A204.1 (cell line): Measurements from ENCODE around the gene HSD17B2.

Experiments
- FAIRE-seq: peaks from 2 replicates; lab custom pipeline; 2012; peaks lifted over from hg19 to GRCh38; lab: Jason Lieb, UNC

The HSD17B2 gene

DNA sequence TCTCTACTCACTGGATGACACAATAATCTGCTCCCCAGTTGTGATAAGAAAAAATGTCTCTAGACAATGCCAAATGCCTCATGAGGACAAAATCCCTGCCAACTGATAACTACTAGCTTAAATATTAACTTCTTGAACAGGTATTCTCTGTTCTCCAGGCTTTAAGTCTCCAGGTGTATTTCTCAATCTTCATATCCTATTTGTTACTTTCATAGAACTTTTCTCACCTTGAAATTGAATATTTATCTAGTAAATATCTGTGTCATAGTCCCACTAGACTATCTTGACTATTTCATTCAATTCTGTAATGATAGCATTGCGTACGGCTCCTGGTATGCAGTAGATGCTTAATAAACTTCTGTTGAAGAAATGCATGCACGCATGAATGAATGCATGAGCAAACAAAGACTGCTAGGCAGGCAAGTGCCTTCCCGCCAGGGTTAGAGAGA lies 15.9 kb downstream of the HSD17B2 start:
- no peak for FAIRE-seq

DNA sequence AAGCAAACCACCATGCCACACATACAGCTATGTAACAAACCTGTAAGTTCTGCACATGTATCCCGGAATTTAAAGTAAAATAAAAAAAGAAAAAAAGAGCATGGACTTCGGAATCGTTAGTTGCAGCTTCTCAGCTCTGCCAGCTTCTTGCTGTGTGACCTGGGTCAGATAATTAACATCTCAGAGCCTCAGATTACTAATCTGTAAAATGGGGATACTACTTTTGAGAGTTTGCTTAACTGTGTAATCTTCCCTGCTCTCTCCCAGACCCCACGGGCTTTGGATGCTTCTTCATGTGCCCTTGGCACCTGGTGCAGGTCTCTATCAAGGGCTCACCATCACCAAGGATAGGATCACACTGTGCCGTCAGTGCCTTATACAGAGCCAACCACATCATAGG lies 16.6 kb downstream of the HSD17B2 start:
- FAIRE-seq, result no peak

DNA sequence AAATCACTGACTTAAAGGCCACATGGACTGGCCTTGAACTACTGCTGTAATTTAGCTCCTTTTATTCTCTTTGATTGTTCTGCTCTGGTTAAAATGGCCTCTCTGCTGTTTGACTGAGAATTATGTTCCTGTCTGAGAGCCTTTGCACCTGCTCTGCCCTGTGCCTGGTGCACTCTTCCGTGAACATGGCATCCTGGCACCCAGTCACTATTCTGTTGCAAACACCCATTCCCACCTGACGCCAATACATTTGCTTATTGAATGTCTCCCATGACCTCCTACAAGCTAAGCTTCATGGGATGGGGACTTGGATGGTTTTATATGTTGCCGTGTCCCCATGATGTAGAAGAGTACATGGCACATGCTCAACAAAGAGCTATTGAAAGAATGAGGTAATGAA lies 20.1 kb downstream of the HSD17B2 start:
- no peak for FAIRE-seq

DNA sequence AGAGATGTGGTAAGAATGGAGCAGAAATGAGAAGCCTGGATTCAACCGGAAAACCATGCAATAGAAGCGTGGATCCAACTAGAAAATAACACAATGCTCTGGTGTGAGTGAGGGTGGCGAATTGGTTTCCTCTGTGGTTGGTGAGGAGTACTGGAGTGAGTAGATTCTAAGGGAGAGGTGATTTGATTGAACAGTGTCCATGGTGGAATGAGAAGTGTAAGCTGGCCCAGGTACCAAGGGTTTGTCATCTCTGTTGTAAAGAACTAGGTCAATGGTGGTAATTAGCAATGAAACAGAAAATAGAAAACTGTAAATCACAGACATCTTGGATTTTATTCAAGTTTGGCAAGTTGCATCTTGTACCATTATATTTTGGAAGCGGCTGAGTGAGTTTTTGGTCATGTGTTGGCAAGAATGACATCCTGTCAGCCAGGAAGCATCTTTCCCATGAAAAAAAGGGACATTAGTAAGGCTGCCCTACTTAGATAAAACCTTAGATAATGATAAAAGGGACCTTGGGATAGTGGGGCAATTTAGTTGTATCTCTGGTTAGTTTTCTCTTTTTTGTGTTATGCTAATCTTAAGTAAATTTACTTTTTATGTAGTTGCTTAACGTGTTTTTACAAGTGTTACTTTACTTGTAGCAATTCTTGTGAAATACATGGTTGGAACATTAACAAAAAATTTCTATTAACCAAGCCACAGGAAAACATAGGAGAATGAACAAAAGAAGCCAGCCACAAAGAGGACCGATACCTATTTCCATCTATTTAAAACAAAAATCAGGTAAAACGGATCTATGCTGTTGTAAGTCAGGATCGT lies 20.9 kb downstream of the HSD17B2 start:
- FAIRE-seq, result no peak

DNA sequence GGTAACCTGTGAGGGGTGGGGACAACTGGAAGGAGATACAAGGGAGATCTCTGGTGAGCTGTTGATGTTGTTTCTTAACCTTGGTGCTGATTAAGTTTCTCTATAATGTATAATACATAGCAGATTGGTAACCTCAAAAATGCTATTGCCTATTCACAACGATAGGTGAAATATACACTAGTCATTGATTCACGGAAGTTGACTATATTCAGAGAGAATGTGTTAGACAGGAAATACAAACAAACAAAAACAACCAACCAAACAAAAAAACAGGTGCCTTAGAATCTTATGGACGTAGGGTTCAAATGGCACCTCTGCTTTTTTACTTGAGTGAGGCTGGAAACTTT lies 21.5 kb downstream of the HSD17B2 start:
- FAIRE-seq, result no peak

DNA sequence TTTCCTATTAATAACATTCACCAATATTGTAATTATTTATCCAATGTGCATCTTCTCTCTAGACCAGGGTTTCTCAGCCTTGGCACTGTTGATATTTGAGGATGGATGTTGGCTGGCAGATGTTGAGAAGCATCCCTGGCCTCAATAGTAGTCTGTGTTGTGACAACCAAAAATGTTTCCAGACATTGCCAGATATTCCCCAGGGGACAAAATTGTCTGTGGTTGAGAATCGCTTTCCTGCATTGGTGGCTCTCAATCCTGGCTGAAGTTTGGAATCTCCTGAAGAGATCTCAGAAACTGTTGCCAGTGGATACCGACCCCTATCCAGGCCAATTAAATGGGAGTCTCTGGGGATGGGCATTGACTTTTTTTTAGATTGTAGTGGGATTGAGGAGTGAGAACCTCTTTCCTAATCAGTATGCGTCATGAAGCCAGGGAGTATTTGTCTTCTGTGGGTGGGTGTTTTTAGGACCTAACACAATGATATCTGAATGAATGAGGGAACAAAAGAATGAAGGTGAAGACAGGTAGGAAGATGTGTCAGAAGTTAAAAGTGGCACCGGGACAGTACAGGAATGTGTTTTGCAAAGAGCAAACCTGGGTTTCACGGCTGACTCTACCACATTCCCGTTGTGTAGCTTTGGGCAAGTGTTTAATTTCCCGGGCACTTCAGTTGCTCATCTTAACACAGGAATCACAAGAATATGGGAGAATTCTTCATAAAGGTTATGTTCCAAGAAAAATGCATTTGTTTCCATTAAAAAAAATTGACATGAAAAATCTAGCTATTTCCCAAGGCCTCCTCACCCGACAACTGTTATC lies 24.3 kb downstream of the HSD17B2 start:
- no peak for FAIRE-seq

DNA sequence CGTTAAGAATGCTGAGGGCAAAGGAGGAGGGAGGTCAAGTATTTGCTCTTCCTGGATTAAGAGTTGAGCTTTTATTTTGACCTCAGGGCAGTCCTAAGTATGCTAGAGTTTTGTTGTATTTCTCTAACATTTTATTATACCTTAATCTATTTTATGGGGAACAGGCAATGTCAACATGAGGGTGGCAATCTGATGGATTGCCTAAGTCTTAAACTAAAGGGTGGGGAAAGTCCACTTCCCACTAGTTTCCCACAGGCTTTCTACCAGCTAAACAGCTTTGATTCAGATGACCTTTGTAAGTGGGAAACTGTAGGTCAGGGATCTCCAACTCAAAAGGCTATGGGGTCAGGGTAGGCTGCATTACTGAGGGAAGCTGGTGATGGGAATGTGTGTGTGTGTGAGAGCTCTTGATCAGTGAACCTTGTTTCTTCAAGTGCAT lies 24.9 kb downstream of the HSD17B2 start:
- no peak for FAIRE-seq

DNA sequence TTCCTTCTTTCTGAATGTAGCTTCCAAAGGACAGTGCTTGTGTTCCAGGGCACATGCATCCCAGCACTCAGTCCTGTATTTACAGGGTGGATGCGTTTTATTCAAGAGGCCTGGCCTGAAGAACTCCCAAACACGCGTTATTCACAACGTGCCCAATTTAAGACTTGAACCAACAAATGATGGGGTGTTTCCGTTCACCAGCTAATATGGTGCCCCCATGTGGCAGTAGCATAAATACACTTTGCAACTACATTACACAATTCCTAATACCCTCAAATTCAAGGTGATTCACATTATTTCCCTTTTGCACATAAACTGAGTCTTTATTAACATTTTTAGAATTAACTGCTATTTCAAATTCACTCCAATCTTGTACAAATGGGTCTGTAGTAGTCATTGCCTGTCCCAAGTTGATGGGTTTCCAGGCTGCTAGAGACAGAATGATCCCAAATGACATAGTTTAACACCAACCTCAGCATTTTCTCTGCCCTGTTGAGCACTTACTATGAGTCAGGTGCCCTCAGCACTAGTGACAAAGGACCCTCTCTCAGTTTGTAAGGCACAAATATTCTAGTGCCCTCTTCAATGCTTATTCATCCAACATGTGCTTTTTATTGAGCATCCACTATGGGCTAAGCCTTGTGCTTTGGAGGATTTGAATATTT lies 26.9 kb downstream of the HSD17B2 start:
- FAIRE-seq, result no peak

DNA sequence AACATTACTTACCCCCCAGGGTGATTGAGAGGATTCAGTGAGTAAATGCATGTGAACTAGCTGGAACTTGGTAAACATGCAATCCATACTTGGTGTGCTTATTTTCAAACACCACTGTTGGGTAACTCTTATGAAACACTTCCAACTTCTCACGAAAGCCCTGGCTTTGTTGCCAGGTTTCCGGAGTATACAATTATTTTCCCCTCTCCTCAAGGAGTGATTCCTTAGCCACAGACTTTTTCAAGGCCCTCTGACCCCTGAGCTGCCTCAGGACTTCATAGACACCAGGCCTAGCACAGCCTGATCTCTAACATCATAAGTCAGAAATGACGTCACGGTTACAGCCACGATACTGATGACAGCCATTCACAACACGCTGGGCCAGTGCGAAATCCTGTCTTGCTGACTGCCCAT lies 27.6 kb downstream of the HSD17B2 start:
- no peak for FAIRE-seq

DNA sequence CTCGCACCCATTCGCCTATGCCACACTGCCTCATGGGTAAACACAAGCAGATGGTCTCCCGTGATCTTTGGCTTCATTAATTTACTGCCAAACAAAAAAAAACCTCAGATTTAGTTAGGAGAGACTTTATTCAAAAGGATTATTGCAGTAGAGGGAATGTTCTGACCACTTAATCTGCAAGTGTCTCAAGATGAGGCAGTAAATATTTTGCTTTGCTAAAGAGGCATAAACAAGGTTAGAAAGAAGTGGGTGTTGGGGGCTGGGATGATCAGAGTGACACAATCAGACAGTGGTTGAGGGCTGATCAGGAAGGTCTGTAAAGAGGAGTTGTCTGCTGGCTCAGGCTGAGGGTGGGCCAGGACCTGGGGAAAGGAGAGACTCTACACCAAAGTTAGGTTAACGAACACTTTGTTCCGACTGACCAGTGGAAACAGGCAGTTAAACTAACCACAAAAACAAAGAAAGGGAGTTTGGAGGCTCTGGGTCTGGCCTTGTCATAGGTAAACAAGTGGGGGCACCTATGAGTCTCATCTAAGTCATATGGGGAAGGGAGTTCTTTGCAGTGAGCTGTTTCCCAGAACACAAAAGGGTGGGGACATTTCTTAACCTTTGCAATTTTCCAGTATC lies 28.5 kb downstream of the HSD17B2 start:
- no peak for FAIRE-seq

DNA sequence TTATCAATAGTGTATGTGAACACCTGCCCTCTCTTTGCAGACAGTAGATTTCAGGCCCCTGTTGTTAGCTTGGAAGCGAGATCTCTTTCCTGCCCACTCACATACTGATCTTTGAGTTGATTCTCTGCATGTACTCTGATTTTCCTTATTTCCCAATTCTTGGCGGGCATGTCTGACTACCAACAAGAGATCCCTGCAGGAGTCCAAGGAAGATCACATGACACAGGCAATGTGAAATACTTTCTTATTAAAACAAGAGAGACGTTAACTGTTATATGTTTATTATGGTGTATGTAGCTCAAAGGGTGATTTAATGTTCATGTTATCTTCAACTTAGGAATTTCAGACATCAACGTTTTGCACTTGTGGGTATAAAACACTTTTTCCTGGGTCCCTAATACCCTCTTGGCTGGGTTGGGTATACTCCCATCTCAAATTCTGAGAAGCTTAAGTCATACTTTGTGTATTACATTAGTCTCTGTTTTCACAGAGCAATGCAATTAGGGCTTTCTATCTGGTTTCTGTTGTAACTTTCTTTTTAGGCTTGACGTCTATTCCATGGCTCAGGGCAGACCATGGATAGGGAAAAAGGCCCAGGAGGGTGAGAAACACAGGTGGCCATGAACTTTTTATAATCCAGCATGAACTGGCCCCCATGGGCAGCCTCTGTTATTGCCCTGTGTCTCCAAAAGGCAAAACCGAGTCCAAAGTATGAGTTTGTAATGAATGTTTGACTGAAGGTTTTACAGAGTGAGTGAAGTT lies 32.2 kb downstream of the HSD17B2 start:
- FAIRE-seq, result no peak

DNA sequence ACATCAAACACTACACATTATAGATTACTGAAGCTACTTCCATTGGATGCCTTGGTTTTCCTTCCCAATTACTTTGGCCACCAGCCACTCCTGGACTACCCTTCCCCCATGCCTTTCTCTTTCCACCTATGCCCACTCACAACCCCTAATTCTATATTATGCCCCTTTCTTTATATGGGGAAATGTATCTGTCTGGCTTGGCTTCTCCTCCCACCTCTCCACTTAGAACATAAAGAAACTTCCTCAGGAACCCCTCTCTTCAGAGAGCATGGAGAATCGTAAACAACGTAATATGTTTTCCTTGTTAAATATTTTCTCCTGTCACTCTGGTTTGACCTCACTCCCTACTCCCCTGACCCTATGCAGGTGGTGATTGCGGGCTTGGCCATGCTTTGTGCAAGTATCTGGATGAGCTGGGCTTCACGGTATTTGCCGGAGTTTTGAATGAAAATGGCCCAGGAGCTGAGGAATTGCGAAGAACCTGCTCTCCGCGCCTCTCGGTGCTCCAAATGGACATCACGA lies 32.8 kb downstream of the HSD17B2 start:
- FAIRE-seq, result no peak

DNA sequence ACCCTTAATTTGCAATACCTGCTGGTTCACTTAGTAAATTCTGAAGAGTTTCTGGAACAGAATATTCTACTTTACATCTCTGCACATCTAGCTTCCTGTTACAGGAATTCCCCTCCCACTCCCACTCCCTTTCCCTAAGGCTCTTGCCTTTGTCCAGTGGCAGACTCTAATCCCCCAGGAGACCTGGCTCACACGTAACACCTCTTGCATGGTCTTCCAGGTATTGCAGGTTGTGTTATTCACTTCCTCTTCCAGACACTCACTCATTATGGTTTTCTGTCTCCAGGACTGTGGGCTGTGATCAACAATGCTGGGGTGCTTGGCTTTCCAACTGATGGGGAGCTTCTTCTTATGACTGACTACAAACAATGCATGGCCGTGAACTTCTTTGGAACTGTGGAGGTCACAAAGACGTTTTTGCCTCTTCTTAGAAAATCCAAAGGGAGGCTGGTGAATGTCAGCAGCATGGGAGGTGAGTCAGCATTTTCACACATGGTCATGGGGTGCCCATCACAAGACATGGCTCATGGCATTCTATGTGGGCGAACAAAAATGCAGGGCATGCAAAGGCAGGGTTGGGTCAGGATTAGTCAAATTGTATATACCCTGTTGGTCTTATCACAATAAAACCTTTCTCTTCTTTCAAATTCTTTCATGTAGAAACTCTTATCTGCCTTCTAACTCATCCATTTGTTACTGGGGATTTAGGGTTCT lies 35.8 kb downstream of the HSD17B2 start:
- FAIRE-seq, result no peak

DNA sequence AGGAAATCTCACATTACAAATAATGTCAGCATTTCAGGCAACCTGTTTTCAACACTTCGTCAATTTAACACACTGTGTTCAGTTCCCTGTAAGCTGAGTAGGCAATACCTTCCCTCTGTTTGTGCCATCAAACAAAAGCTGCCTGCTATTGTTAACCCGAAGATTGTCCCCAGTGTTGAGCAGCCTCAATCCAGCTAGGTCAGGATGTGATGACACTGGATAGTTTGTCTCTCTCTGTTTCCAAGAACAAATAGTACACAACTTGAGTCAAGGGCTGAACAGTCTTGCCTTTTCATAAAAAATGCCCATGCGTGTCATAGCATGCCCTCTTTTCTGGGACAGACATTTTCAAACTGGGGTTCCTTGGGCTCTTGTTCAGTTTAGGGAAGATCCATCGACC lies 36.4 kb downstream of the HSD17B2 start:
- no peak for FAIRE-seq

DNA sequence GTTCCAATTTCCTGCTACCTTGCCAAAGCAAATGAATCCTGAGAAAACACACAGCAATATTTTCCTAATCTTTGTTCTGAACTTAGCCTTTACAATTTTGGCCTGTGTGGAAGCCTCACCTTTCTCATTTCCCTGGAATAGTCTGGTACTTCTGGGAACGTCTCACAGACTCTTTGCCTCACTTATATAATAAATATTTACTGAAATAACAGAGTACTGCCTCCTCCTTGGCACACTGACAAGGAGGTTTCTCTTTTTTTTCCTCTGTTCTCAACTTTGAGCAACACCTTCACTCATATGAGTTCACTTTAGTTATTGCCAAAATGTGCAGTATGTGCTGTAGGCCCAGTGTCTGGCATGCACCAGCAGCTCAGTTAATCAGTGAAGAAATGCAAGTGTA lies 37.3 kb downstream of the HSD17B2 start:
- FAIRE-seq, result no peak

DNA sequence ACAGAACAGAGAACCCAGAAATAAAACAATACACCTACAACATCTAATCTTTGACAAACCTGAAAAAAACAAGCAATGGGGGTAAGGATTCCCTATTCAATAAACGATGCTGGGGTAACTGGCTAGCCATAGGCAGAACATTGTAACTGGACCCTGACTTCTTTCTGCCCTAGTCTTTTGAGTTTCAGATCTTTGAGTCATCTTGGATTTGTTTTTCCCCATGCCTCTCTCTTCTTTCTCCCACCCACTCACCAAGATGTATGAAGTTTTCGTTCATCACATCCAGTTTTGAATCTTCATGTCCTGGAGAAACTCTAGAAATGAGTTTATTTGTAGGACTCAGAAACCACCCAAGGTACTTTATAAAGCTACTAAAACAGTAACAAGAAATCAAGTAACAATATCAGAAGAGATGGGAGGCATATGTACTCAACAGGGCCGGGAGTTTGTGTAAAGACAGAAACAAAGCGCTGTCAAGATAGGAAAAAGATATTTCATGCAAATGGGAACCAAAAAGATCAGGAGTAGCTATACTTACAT lies 39.0 kb downstream of the HSD17B2 start:
- no peak for FAIRE-seq

DNA sequence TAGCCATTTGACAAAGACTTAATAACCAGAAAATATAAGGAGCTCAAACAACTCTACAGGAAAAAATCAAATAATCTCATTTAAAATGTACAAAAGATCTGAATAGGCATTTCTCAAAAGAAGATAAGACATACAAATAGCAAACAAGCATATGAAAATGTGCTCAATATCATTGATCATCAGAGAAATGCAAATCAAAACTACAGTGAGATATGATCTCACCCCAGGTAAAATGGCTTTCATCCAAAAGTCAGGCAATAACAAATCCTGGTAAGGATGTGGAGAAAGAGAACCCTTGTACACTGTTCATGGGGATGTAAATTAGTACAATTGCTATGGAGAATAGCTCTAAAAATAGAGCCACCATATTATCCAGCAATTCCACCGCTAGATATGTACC lies 43.1 kb downstream of the HSD17B2 start:
- no peak for FAIRE-seq

DNA sequence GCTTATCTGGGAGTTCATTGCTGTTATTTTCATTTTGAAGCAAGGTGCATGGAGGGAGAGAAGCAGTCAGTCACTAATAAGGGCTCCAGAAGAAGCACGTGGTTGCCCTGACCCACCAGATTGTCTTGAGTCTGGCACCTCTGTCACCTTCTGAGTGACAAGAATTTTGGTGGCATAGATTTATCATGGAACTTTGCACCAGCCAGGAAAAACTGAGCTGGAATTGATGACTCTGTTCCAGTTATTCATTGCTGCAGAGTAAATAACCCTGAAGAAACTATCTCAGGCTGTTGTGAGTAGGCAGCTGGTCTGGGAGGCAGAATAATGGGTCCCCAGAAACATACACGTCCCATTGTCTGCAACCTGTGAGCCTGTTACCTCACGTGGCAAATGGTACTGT lies 44.8 kb downstream of the HSD17B2 start:
- no peak for FAIRE-seq

DNA sequence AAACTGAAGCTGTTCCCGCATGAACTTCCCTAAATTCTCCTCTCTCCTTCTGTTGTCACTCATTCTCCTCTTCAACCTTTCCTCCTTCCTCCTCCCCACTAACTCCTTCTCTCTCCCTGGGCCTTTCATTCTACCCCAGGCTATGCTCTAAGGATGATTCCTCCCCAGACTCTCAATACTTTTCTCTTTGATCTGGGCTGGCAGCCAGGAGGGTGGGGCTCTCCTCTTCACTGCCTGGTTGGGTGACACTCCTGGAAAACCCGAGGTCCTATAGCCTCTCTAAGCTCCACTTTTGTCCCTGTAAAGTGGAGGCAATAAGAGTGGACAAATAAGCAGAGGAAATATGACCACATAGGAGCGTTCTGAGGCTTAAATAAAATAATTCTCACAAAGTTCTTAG lies 46.2 kb downstream of the HSD17B2 start:
- FAIRE-seq, result no peak

DNA sequence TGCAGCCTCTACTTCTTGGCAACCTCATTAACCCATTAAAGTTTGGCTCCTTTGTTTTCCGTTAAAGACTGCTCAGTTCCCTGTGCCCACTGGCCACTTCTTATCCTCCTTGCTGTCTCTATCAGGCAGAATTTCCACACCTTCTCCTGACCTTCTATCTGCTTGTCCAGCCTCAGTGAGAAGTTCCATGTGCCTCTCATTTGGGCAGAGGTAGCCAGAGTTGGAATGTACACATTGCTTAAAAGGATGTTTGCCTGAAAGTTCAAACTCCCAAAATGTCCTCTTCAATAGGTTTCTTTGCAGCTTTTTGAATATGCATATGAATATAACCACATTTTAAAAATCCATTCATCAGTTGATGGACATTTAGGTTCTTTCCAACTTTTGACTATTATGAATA lies 47.0 kb downstream of the HSD17B2 start:
- no peak for FAIRE-seq
